GM12865 (cell line): ENCODE results near the gene SYCP2.
A peak's percentile ranks its signal among the peaks of the same experiment; 100 is the strongest.
"Not testable (repeated sequence)": the region's sequence is repeated elsewhere in the genome, so short reads cannot be mapped to it uniquely, and the experiment has no call there.

Experiments
- DNase-seq: peaks from one replicate; pipeline ENCODE4 v3.0.0; 2010; ENCODE audit warnings: low read depth
- H3K4me3 ChIP-seq: 2 replicates; pipeline ENCODE4 v1.5.1; 2011; ENCODE audit warnings: mild to moderate bottlenecking, low read depth, low read length, control low read depth
- CTCF ChIP-seq: IDR thresholded peaks from 2 replicates; pipeline ENCODE4 v1.5.1; 2011; ENCODE audit warnings: low read length, control low read depth, low read depth, inconsistent platforms; ENCODE audit not compliant: insufficient read depth; ENCODE audit errors: missing control alignments

SYCP2 gene

GRCh38 chr20:59912609-59913008 lies 20.8 kb downstream of the SYCP2 start:
- H3K4me3 ChIP-seq: no peak overlapping the region
- TF ChIP-seq CTCF: no peak
- DNase-seq: peak; percentile 10

- TF ChIP-seq CTCF: no peak
- DNase-seq: no peak
- H3K4me3 ChIP-seq: no peak overlapping the region
These were observed 22.4 kb downstream of the SYCP2 start for GRCh38 chr20:59911041-59911440.

GRCh38 chr20:59908855-59909254 lies 24.6 kb downstream of the SYCP2 start:
- no peak overlapping the region for H3K4me3 ChIP-seq
- DNase-seq: no peak
- no peak for TF ChIP-seq CTCF

- DNase-seq: no peak
- H3K4me3 ChIP-seq: no peak overlapping the region
- no peak for TF ChIP-seq CTCF
These were observed 29.8 kb downstream of the SYCP2 start for GRCh38 chr20:59903621-59904020.

GRCh38 chr20:59902470-59902869 lies 31.0 kb downstream of the SYCP2 start:
- TF ChIP-seq CTCF: no peak
- H3K4me3 ChIP-seq: no peak overlapping the region
- no peak for DNase-seq

GRCh38 chr20:59895908-59896307 lies 37.5 kb downstream of the SYCP2 start:
- H3K4me3 ChIP-seq: no peak overlapping the region
- TF ChIP-seq CTCF: no peak
- DNase-seq: no peak

GRCh38 chr20:59891581-59891980 lies 41.9 kb downstream of the SYCP2 start:
- DNase-seq: no peak
- no peak overlapping the region for H3K4me3 ChIP-seq
- TF ChIP-seq CTCF: no peak

- DNase-seq, H3K4me3 ChIP-seq: not testable (repeated sequence)
These were observed 43.4 kb downstream of the SYCP2 start for GRCh38 chr20:59890035-59890434.
